ENCODE measurements around the gene SEC23IP.
"Not testable (repeated sequence)": the region's sequence is repeated elsewhere in the genome, so short reads cannot be mapped to it uniquely, and the experiment has no call there.

The SEC23IP gene

GRCh38 chr10:119865699-119866240, 26.8 kb upstream of the SEC23IP start:
- peaks cover 20% of the 10 kb centered on the region for H3K36me3 ChIP-seq (replicated peaks; ENCODE audit: low read depth, low read length)
- no peak overlapping the region for H3K27ac ChIP-seq (ENCODE audit: low read length)
- H3K27me3 ChIP-seq (ENCODE audit: low read depth, low read length) = no peaks in the 10 kb centered on the region
- H3K9ac ChIP-seq (ENCODE audit: low read length) = no peak overlapping the region
- no peak overlapping the region for H3K4me2 ChIP-seq (ENCODE audit: low read length)
- H3K9me3 ChIP-seq (ENCODE audit: insufficient read depth, low read length) = peaks cover 5% of the 10 kb centered on the region; the same call in 1 of the 2 replicates
- H2AFZ ChIP-seq (ENCODE audit: low read depth, low read length) = no peak overlapping the region
- peaks cover 60% of the 10 kb centered on the region for H4K20me1 ChIP-seq (ENCODE audit: insufficient read depth, low read length)
- H3K4me3 ChIP-seq (ENCODE audit: low read length) = no peak overlapping the region
- TF ChIP-seq EZH2phosphoT487 (IDR thresholded peaks at IDR 0.05; ENCODE audit: low read depth) = no peak
- TF ChIP-seq, protein P1, sequence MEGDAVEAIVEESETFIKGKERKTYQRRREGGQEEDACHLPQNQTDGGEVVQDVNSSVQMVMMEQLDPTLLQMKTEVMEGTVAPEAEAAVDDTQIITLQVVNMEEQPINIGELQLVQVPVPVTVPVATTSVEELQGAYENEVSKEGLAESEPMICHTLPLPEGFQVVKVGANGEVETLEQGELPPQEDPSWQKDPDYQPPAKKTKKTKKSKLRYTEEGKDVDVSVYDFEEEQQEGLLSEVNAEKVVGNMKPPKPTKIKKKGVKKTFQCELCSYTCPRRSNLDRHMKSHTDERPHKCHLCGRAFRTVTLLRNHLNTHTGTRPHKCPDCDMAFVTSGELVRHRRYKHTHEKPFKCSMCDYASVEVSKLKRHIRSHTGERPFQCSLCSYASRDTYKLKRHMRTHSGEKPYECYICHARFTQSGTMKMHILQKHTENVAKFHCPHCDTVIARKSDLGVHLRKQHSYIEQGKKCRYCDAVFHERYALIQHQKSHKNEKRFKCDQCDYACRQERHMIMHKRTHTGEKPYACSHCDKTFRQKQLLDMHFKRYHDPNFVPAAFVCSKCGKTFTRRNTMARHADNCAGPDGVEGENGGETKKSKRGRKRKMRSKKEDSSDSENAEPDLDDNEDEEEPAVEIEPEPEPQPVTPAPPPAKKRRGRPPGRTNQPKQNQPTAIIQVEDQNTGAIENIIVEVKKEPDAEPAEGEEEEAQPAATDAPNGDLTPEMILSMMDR (IDR thresholded peaks at IDR 0.05; ENCODE audit: low read depth, low read length) = no peak
- peaks cover 99% of the 10 kb centered on the region for H3K79me2 ChIP-seq (ENCODE audit: low read length)
- H3K4me1 ChIP-seq (ENCODE audit: low read length) = peaks cover 22% of the 10 kb centered on the region

- Histone ChIP-seq H2AFZ (ENCODE audit: low read depth, low read length) (no peak overlapping the region), H3K36me3 (replicated peaks; ENCODE audit: low read depth, low read length) (peaks cover 20% of the 10 kb centered on the region), H3K4me2 (ENCODE audit: low read length) (no peak overlapping the region), H3K4me1 (ENCODE audit: low read length) (peaks cover 18% of the 10 kb centered on the region), H3K9me3 (ENCODE audit: insufficient read depth, low read length) (peaks cover 5% of the 10 kb centered on the region; the same call in 1 of the 2 replicates), H3K27me3 (ENCODE audit: low read depth, low read length) (no peaks in the 10 kb centered on the region), H3K27ac (ENCODE audit: low read length) (no peak overlapping the region), H3K9ac (ENCODE audit: low read length) (no peak overlapping the region), H4K20me1 (ENCODE audit: insufficient read depth, low read length) (peaks cover 58% of the 10 kb centered on the region), H3K4me3 (ENCODE audit: low read length) (no peak overlapping the region), H3K79me2 (ENCODE audit: low read length) (peaks cover 99% of the 10 kb centered on the region)
- TF ChIP-seq, protein P1 (IDR thresholded peaks at IDR 0.05; ENCODE audit: low read depth, low read length) = no peak
- TF ChIP-seq EZH2phosphoT487 (IDR thresholded peaks at IDR 0.05; ENCODE audit: low read depth) = no peak
Observed at GRCh38 chr10:119867317-119867716, 25.2 kb upstream of the SEC23IP start.

DNA sequence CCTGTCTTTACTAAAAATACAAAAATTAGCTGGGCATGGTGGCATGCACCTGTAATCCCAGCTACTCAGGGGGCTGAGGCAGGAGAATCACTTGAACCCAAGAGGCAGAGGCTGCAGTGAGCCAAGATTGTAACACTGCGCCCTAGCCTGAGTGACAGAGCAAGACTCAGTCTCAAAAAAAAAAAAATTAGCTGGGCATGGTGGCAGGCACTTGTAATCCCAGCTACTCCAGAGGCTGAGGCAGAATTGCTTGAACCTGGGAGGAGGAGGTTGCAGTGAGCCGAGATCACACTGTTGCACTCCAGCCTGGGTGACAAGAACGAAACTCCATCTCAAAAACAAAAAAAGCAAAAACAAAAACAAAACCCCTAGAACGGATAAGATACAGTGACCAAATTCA, 23.1 kb upstream of the SEC23IP start:
- not testable (repeated sequence) for H3K9me3 ChIP-seq (ENCODE audit: insufficient read depth, low read length); H3K27me3 ChIP-seq (ENCODE audit: low read depth, low read length); H3K4me3 ChIP-seq (ENCODE audit: low read length); H3K27ac ChIP-seq (ENCODE audit: low read length); H3K9ac ChIP-seq (ENCODE audit: low read length); H3K4me2 ChIP-seq (ENCODE audit: low read length); H2AFZ ChIP-seq (ENCODE audit: low read depth, low read length)
- Histone ChIP-seq H3K79me2 (ENCODE audit: low read length) (peaks cover 83% of the 10 kb centered on the region), H4K20me1 (ENCODE audit: insufficient read depth, low read length) (peaks cover 43% of the 10 kb centered on the region), H3K36me3 (replicated peaks; ENCODE audit: low read depth, low read length) (peaks cover 13% of the 10 kb centered on the region), H3K4me1 (ENCODE audit: low read length) (peaks cover 15% of the 10 kb centered on the region)

DNA sequence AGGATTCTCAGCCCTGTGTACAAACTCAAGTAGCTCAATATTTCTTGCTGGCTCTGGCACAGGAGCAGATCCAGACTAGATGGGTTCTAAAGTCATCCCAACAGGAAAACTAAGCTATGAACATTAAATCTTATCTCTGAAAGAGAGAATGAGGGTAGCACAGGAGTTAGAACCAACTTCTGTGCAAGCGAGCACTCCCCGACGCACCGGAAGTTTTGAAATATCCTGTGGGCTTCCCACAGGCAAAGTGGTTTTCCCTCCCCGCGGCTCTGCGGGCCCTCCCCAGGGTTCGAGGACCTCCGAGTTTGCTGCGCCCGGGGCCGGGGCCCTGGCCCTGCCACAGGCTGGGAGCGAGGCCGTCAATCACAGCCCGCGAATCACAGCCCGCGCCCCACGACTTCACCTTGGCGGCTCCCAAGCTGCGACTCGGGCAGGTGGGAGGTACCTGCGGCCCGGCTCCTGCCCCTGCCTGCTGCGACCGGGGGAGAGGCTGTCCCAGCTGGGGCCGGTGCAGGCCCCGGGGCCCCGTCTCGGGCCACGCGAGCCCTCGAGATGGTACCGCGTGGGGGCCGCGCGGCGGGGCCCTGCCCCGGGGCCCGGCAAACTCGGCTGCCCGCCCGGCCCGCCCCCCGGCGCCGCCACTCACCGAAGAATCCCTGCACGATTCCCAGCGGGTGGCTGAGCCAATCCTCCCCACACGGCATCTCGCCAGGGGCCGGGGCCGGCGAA, 20.5 kb upstream of the SEC23IP start:
- H3K27ac ChIP-seq (ENCODE audit: low read length) = peak overlapping the region; percentile 38
- H4K20me1 ChIP-seq (ENCODE audit: insufficient read depth, low read length) = peaks cover 43% of the 10 kb centered on the region
- TF ChIP-seq EZH2phosphoT487 (IDR thresholded peaks at IDR 0.05; ENCODE audit: low read depth) = no peak
- TF ChIP-seq, protein P1 (IDR thresholded peaks at IDR 0.05; ENCODE audit: low read depth, low read length) = no peak
- H3K79me2 ChIP-seq (ENCODE audit: low read length) = peaks cover 56% of the 10 kb centered on the region
- 0 out of 2 replicates have a peak overlapping the region, but pooled peaks have one; percentile 39 for H2AFZ ChIP-seq (ENCODE audit: low read depth, low read length)
- H3K4me1 ChIP-seq (ENCODE audit: low read length) = peaks cover 15% of the 10 kb centered on the region
- peak overlapping the region; percentile 98 for H3K4me3 ChIP-seq (ENCODE audit: low read length)
- H3K9me3 ChIP-seq (ENCODE audit: insufficient read depth, low read length) = no peaks in the 10 kb centered on the region
- no peaks in the 10 kb centered on the region for H3K27me3 ChIP-seq (ENCODE audit: low read depth, low read length)
- H3K36me3 ChIP-seq (replicated peaks; ENCODE audit: low read depth, low read length) = no peaks in the 10 kb centered on the region
- H3K9ac ChIP-seq (ENCODE audit: low read length) = peak overlapping the region; percentile 84
- H3K4me2 ChIP-seq (ENCODE audit: low read length) = peak overlapping the region; percentile 85

Measured in OCI-LY3 (cell line).